ENCODE measurements around the gene JPH3.

Gene JPH3

DNA sequence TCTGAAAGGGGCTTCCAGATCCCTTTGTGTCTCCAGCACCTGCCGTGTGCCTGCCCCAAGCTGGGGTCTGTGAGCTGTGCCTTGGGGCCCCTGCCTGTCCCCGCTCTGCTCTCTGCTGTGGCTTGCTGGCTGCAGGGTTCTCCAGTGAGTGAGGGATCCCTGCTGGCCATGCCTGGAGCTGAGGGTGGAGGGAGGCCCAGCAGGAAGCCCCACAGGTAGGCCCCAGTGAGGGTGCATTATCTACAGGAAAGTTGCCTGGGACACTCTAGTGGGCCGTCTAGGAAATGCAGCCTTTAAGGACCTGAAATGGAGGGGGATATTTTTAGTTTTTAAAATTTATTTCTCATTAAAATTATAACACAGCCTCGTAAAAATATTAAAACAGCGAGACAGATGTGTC is 50.9 kb downstream of the JPH3 start:
- DNase-seq (ENCODE audit: low read depth, low spot score), result no peak

- DNase-seq (ENCODE audit: low read depth, low spot score), result no peak
Measured at GRCh38 chr16:87654826-87655225, 52.5 kb downstream of the JPH3 start.

DNA sequence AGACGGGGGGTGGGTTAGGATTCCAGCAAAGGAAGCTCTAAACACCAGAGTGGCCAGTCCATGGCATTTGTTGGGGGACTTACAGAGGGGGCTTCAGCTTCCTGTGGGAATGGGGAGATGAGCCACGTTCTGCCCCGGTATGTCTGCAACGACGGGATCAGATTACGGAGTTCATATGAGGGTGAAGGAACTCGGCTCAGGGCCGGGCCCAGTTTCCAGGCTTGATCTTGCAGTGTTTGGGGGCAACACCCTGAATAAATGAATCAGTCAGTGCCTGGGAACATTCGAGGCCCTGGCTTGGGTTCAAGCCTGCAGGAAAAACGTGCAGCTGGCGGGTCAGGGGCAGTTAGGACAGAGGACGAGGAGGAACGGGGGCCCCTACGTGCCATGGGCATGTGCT is 54.0 kb downstream of the JPH3 start:
- no peak for DNase-seq (ENCODE audit: low read depth, low spot score)

- DNase-seq (ENCODE audit: low read depth, low spot score), result no peak
Measured at GRCh38 chr16:87657621-87658192, 55.4 kb downstream of the JPH3 start.

- DNase-seq (ENCODE audit: low read depth, low spot score), result no peak
Measured at GRCh38 chr16:87658564-87659225, 56.4 kb downstream of the JPH3 start.

DNA sequence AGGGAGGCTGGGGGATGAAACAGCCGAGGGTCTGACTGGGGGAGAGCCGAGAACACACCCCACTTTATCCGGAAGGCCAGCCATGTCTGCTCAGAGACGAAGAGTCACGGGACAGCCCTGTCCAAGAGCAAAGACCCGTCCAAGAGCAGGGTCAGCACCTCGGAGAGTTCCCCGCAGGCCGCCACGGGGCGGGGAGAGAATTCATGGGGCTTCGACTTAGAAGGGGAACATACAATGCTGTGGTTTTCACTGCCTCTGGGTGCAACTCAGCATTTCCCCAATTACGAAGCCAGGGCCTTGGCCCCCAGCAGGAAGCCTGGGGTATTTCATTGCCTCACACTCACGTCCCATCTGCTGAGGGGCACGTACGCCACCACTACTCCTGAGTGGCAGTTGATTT is 59.3 kb downstream of the JPH3 start:
- no peak for DNase-seq (ENCODE audit: low read depth, low spot score)

DNA sequence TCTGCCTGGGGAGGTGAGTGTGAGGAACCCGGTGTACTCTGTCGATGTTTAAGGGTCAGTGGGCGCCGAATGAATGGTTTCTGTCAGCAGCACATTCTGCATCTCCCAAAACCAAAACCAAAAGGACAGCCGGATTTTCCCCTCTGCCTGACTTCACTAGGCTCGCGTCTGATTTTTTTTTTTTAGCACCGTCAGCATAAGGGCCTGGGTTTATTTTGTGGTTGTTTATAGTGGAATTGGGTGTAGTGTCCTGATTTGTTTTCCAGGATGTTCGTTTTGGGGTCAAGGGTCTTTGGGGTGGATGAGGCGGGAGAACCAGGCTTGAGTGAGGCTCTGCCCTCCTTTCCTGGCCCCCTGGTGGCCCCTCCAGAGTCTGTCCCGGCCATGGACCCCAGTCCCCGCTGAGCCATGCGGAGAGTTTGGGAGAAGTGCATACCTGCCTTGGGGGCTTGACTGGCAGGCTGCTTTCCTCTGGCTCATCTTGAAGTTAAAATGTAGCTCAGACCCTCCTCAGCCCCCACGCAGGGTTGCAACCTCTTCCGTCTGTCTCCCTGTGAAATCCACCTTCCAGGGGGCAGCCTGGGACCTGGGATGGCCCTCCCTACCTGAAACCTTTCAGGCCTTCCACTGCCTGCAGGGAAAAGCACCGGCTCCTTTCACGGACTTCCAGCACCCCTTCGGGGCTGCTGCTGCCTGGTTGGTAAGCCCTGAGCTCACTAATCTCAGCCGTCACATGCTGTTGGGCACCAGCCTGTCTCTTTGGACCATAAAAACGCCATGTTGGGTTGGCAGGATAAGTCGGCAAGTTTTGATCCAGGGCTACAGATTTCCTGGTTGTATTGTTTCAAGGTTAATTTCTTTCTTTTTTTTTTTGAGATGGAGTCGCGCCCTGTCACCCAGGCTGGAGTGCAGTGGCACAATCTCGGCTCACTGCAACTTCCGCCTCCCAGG is 60.2 kb downstream of the JPH3 start:
- DNase-seq (ENCODE audit: low read depth, low spot score), result no peak

DNA sequence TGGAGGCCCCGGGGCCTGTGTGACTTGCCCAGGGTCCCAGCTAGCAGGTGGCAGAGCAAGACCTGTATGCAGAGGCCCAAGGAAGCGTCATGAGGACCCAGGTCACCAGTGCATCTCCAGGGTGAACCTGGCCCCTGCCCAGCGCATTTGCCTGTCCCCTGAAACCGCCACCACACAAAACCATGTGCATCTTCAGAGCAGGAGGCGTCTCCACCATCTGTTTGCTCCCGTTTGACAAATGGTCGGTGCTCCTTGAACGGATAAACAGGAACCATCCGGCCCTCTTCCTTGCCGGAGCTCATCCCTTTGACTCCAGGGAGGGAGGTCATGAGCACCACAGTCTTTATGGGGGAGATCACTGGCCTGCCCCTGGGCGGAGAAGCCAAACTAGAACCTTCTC is 62.5 kb downstream of the JPH3 start:
- DNase-seq (ENCODE audit: low read depth, low spot score), result no peak

- DNase-seq (ENCODE audit: low read depth, low spot score), result no peak
Measured at GRCh38 chr16:87665193-87665592, 62.9 kb downstream of the JPH3 start.

- DNase-seq (ENCODE audit: low read depth, low spot score), result no peak
Measured at GRCh38 chr16:87666919-87667318, 64.6 kb downstream of the JPH3 start.

GRCh38 chr16:87667443-87667842 is 65.1 kb downstream of the JPH3 start:
- DNase-seq (ENCODE audit: low read depth, low spot score), result no peak

- no peak for DNase-seq (ENCODE audit: low read depth, low spot score)
Measured at GRCh38 chr16:87667946-87668345, 65.6 kb downstream of the JPH3 start.

- no peak for DNase-seq (ENCODE audit: low read depth, low spot score)
Measured at GRCh38 chr16:87669672-87670071, 67.4 kb downstream of the JPH3 start.

GRCh38 chr16:87671221-87671620 is 68.9 kb downstream of the JPH3 start:
- no peak for DNase-seq (ENCODE audit: low read depth, low spot score)

GRCh38 chr16:87671715-87672270 is 69.5 kb downstream of the JPH3 start:
- no peak for DNase-seq (ENCODE audit: low read depth, low spot score)

GRCh38 chr16:87674419-87674818 is 72.1 kb downstream of the JPH3 start:
- DNase-seq (ENCODE audit: low read depth, low spot score), result no peak

DNA sequence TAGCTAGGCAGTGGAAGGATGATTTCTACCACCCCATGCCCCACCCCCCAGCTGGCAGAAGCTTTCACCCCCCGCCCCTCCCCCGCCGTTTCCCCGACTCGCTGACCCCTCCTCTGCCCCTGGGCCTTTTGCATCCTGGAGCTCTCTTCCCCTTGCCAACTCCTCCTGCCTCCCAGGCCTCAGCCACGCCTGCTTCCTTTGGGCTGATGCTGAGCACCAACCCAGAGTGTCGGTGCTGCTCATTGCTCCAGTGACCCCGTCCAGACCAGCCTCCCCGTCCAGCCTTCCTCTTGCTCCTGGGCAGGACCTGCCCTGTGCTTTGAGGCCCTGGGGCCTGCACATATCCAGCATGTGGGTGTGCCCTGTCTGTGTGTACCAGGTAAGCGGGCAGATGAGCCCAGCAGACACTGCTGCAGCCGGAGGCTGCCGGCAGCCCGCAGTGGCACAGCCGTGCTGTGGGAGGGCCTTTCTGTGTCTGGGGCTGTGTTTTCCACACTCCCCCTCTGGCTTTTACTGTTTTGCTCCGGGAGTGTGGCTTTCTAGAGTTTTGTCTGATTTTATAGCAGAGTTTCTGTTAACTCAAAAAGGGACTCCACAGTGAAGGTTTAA is 72.9 kb downstream of the JPH3 start:
- no peak for DNase-seq (ENCODE audit: low read depth, low spot score)

DNA sequence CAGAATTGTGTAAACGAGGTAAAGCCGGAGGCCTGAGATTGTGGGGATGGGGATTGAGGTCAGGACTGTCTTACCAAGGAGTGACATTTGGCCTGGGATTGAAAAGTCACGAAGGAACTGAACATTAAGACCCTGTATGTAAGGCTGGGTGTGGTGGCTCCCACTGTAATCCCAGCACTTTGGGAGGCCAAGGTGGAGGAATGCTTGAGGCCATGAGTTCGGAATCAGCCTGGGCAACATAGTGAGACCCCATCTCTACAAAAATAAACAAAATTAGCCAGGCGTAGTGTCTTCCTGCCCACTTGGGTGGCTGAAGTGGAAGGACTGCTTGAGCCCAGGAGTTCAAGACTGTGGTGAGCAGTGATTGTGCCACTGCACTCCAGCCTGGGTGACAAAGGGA is 75.5 kb downstream of the JPH3 start:
- no peak for DNase-seq (ENCODE audit: low read depth, low spot score)

DNA sequence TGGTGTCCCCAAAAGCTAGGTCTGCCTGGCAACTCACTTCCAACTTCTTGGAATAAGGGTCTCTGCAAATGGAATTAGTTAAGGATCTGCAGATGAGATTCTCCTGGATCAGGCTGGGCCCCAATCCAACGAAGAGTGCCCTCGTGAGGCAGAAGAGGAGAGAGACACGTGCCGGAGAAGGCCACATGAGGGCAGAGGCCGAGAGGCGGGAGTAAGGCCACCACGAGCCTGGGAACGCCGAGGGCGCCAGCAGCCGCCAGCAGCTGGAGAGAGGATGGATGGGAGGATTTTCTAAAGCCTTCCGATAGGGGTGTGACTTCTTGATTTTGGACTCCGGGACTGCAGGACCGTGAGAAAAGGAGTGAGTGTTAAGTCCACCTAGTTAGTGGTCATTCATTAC is 76.3 kb downstream of the JPH3 start:
- no peak for DNase-seq (ENCODE audit: low read depth, low spot score)

DNA sequence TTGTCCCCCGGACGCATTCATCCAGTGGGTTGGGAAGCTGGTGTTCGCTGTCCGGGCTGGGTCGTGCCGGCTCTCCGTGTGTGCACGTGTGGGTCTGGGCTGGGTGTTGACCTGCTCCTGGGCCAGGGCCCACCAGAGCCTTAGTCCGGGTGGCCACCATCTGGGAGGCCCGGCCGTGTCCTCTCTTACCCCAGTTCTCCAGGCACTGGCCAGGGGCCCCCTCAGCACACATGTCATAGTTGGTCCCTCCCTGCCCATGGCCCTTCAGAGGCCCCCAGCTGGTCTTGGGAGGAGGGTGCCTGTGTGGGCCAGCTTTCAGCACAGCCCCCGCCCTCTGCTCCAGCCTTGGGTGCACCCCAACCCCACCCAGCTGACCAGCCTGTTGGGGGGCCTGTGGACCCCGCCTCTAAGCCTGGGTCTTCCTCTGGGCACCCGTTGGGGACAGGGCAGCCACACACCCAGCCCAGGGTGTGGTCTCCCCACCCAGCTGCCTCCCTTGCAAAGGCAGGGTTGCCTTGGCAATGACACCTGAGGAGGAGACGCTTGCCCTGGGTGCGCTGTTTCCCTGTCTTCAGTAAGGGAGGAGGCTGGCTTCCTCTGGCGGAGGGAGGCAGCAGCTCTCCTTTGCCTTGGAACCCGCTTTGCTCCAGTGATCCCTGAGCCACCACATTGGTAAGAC is 77.4 kb downstream of the JPH3 start:
- no peak for DNase-seq (ENCODE audit: low read depth, low spot score)

DNA sequence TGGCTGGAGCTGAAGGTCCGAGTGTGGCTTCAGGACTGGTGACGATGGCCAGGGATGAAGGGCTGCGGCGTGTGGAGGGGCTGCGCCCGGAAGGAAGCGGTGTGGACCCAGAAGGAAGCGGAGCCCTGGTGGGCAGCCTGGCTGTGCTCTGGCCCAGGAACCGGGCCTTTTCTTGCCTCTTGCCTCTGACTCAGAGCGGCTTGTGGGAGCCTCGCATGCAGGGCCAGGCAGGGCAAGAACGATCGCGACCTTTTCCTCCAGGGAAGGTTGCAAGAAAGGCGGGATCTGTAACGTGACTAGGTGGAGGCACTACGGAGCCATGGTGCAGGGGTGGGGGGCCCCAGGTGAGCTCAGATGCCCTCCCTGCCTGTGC is 78.0 kb downstream of the JPH3 start:
- no peak for DNase-seq (ENCODE audit: low read depth, low spot score)
